ENCODE measurements around the gene HNRNPM. TPM values are rescaled to one million over a fixed set of nuclear protein-coding genes. Genes with fewer than 3 reads are reported as not detected.

Gene HNRNPM
- total RNA-seq, 1 experiment from 2014 or later: 298 TPM

DNA sequence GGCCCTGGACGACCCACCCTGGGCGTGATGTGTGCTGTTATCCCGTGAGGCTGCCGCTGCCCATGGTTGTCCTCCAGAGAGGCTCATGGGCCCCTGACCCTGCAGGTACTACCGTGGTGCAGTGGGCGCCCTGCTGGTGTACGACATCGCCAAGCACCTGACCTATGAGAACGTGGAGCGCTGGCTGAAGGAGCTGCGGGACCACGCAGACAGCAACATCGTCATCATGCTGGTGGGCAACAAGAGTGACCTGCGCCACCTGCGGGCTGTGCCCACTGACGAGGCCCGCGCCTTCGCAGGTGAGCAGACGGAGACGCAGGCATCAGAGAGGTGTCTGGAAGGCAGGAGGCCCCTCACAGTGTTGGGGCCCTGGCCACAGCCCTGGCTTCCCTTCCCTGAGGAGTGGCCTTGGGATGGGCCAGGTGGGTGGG is 42.8 kb upstream of the HNRNPM start:
- BruUV-seq (replicated peaks): no TSS peak
- H3K4me3 ChIP-seq (replicated peaks in 1 of 2; ENCODE audit: low read depth in 1 of 2, low read length in 2 of 2): no peak overlapping the region

More for the DNA sequence above, 42.8 kb upstream of the HNRNPM start:
- H3K36me3 ChIP-seq (ENCODE audit: control insufficient read depth in 1 of 2, insufficient read depth in 2 of 2, low read length in 2 of 2): peaks cover 6 to 16% of the 10 kb centered on the region in 2 experiments; a peak in 3 of 4 replicates
- no peaks in the 10 kb centered on the region for H4K20me1 ChIP-seq (ENCODE audit: insufficient read depth)
- no peaks in the 10 kb centered on the region for H3K9me3 ChIP-seq (ENCODE audit: control insufficient read depth in 1 of 2, insufficient read depth in 1 of 2, low read depth in 1 of 2, low read length in 2 of 2)
- DNase-seq (ENCODE audit: low read depth, low spot score) (no peak), ATAC-seq (no peak)
- H2AFZ ChIP-seq (ENCODE audit: low read depth, low read length, poor library complexity, severe bottlenecking): no peak overlapping the region
- H3K9me2 ChIP-seq (ENCODE audit: insufficient read depth): no peaks in the 10 kb centered on the region
- no peak overlapping the region for H3K27ac ChIP-seq (ENCODE audit: low read depth, low read length)
- intact Hi-C loops (cut with micrococcal nuclease): no loop called here
- H3K9ac ChIP-seq (ENCODE audit: low read length): no peak overlapping the region
- no peaks in the 10 kb centered on the region for H3K27me3 ChIP-seq (ENCODE audit: insufficient read depth, low read length)
- no peak overlapping the region for H3K4me2 ChIP-seq (ENCODE audit: low read length)
- H3K4me1 ChIP-seq (ENCODE audit: control insufficient read depth in 1 of 2, insufficient read depth in 2 of 2, low read length in 2 of 2): peaks cover 3% of the 10 kb centered on the region in 2 experiments; a peak in 2 of 4 replicates
- ChIA-PET RAD21 (ENCODE audit: low non-redundant PET in 1 of 2, low total read pairs in 2 of 2, uncharacterized antibody in 2 of 2, unreplicated experiment in 2 of 2) (no interaction called here), POLR2A (interaction anchor here (1.5 kb wide), 1 partner anchor 12 kb away, joined by 4 read pairs; the partner anchor contains the start of gene RAB11B), CTCF (no interaction called here)
- H3K79me2 ChIP-seq (ENCODE audit: insufficient read depth, low read length): peaks cover 22% of the 10 kb centered on the region
- TF ChIP-seq POLR2A (IDR thresholded peaks at IDR 0.05; ENCODE audit: borderline replicate concordance, extremely low read depth, insufficient read depth, insufficient read length) (no peak), SIN3A (IDR thresholded peaks at IDR 0.05; ENCODE audit: low read depth) (no peak), ZFX (IDR thresholded peaks at IDR 0.05) (no peak), EZH2phosphoT487 (IDR thresholded peaks at IDR 0.05; ENCODE audit: borderline replicate concordance) (no peak), ELF1 (IDR thresholded peaks at IDR 0.05; ENCODE audit: borderline replicate concordance, low read depth) (no peak), SP1 (IDR thresholded peaks at IDR 0.05; ENCODE audit: low read depth) (no peak), EGR1 (IDR thresholded peaks at IDR 0.05; ENCODE audit: low read depth) (no peak), RAD21 (IDR thresholded peaks at IDR 0.05; ENCODE audit: low read depth) (no peak), ZNF274 (IDR thresholded peaks at IDR 0.05; ENCODE audit: low read depth, low read length) (no peak), EZH2 (IDR thresholded peaks at IDR 0.05) (no peak)
- TF ChIP-seq, protein P1, sequence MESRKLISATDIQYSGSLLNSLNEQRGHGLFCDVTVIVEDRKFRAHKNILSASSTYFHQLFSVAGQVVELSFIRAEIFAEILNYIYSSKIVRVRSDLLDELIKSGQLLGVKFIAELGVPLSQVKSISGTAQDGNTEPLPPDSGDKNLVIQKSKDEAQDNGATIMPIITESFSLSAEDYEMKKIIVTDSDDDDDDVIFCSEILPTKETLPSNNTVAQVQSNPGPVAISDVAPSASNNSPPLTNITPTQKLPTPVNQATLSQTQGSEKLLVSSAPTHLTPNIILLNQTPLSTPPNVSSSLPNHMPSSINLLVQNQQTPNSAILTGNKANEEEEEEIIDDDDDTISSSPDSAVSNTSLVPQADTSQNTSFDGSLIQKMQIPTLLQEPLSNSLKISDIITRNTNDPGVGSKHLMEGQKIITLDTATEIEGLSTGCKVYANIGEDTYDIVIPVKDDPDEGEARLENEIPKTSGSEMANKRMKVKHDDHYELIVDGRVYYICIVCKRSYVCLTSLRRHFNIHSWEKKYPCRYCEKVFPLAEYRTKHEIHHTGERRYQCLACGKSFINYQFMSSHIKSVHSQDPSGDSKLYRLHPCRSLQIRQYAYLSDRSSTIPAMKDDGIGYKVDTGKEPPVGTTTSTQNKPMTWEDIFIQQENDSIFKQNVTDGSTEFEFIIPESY (IDR thresholded peaks at IDR 0.05; ENCODE audit: extremely low read depth, insufficient replicate concordance, low read length): no peak
- TF ChIP-seq, protein P2, sequence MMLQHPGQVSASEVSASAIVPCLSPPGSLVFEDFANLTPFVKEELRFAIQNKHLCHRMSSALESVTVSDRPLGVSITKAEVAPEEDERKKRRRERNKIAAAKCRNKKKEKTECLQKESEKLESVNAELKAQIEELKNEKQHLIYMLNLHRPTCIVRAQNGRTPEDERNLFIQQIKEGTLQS (IDR thresholded peaks at IDR 0.05): no peak
- TF ChIP-seq, protein P3, sequence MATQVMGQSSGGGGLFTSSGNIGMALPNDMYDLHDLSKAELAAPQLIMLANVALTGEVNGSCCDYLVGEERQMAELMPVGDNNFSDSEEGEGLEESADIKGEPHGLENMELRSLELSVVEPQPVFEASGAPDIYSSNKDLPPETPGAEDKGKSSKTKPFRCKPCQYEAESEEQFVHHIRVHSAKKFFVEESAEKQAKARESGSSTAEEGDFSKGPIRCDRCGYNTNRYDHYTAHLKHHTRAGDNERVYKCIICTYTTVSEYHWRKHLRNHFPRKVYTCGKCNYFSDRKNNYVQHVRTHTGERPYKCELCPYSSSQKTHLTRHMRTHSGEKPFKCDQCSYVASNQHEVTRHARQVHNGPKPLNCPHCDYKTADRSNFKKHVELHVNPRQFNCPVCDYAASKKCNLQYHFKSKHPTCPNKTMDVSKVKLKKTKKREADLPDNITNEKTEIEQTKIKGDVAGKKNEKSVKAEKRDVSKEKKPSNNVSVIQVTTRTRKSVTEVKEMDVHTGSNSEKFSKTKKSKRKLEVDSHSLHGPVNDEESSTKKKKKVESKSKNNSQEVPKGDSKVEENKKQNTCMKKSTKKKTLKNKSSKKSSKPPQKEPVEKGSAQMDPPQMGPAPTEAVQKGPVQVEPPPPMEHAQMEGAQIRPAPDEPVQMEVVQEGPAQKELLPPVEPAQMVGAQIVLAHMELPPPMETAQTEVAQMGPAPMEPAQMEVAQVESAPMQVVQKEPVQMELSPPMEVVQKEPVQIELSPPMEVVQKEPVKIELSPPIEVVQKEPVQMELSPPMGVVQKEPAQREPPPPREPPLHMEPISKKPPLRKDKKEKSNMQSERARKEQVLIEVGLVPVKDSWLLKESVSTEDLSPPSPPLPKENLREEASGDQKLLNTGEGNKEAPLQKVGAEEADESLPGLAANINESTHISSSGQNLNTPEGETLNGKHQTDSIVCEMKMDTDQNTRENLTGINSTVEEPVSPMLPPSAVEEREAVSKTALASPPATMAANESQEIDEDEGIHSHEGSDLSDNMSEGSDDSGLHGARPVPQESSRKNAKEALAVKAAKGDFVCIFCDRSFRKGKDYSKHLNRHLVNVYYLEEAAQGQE (IDR thresholded peaks at IDR 0.05; ENCODE audit: low read depth): no peak

Data from HCT116 (cell line).